ENCODE measurements around the gene TMEM273.

TMEM273 gene

GRCh38 chr10:49114718-49115014 lies 73.5 kb downstream of the TMEM273 start:
- no peak for DNase-seq

DNA sequence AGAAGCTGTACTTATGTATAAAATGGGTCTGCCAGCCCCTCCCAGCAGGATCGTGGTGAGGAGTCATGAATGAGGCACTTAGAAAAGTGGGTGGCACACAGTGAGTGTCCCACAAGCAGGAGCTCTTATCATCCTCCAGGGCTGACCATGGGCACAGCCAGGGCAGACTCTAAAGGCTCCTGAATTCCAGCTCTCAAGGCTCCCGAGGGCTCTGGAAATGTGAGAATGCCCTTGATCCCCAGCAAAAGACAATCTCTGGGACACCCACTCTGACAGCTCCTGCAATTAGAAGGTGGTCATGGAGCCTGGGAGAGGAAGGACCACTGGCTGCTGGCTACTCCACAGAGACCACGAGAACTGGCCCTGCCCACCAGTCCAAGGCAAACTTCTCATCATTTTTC lies 74.5 kb downstream of the TMEM273 start:
- no peak for DNase-seq

DNA sequence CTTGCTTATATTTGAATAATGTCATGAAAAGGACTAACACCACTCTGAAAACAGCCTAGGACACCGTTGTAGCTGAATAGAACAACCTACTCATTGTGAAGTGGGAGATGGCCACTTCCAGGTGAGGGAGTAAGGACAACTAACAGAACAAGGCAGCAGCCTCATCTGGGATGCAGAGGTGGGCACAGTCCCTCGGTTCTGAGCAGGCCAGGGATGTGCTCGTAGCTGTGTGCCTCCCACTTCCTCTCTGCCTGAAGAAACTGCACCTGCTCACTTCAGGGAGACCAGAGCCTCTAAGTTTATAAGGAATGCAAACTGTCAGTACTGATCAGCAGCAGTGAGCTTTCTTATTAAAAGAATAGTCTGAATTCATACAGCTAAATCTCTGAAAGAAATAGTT lies 75.3 kb downstream of the TMEM273 start:
- no peak for DNase-seq

- no peak for DNase-seq
These were observed 76.1 kb downstream of the TMEM273 start for GRCh38 chr10:49112098-49112497.

GRCh38 chr10:49111320-49111698 lies 76.9 kb downstream of the TMEM273 start:
- no peak for DNase-seq

DNA sequence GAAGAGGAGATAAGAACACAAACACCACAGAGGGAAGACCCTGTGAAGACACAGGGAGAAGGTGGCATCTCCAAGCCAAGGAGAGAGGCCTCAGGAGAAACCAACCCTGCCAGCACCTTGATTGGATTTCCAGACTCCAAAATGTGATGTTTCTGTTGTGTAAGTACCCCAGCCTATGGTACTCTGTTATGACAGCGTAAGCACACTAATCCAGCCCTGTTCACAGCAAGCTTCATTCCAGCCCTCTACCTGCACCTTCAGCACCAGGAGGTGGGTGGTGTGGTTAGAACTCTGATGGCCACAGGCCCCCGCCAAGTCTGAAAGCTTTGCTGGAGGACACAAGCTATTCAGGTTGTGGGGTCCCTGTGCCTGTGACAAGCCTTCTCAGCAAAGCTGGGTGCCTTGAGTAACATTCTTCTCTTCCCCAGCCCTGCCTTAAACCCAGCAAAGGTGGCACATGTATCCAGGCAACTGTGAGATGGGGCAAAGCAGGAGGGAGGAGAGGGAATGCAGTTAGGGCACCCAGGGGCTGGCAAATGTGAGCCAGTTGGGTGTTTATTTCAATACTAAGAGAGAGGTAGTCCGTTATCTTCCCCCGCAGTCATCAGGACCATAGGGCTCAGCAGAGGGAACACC lies 77.4 kb downstream of the TMEM273 start:
- DNase-seq, result no peak

DNA sequence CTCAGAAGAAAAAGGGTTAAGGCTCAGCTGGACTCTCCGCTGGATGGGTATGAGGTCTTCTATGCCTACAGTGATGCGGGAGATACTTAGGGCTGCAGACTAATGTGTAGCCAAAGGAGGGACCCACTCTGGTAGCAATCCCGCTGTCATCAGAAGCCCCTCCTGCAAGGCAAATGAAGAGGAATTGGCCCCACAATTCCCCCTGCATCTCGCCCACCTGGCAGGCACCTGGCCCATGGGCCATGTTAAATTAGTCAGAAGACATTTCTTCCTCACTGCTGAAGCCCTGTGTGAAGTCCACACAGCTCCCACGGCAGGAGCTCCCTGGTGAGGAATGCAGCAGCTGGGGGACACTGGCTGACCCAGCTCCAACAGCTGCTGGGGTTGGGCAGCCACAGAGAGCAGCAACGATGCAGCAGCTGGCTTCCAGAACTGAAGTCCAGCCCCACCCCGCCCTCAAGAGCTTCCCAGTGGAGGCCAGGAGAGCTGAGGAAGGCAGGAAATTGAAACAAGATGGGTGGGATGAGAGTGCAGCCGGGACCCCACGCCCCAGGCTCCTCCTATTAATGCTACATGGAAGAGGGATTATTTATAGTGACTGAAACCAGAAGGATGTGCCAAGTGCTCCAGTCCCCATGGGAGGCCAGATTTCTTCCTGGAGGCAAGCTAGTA lies 78.4 kb downstream of the TMEM273 start:
- DNase-seq, result no peak

- no peak for DNase-seq
These were observed 79.5 kb downstream of the TMEM273 start for GRCh38 chr10:49108656-49109055.

DNA sequence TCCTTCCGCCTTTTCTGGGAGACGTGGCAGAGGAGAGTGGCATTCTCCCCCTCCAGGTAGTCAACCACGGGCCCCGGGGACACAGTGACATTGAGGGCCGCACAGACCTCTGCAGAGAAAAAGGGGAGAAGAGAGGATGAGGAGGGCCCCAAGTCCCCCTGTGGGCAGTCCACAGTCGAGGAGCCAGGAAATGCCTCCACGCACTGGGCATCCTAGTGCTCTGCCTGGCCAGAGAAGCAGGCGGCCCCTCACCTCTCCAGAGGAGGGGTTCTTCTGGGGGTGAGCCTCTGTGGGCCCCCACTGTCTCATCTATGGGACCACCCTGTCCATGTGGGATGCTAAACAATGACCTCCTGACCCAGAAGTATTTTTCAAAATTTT lies 80.3 kb downstream of the TMEM273 start:
- DNase-seq, result no peak

GRCh38 chr10:49107111-49107886 lies 80.9 kb downstream of the TMEM273 start:
- DNase-seq, result no peak

DNA sequence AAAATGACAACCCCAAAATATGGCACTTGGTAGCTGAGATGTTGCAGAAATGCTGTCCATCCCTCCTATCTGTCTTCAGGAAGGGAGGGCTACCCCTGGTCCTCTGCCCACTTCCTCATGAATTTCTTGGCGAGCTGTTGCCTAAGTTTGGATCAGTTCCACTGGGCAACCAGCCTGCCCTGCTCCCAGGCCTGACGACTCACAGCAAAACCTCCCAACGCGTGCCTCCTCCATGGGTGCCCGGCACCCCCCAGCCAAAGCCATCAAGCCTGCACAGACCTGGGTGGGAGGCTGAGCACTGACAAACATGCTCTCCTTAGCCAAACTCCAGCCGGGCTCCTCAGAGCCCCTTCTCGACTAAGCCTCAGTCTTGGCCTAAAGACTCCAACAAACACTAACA lies 81.7 kb downstream of the TMEM273 start:
- DNase-seq, result no peak

DNA sequence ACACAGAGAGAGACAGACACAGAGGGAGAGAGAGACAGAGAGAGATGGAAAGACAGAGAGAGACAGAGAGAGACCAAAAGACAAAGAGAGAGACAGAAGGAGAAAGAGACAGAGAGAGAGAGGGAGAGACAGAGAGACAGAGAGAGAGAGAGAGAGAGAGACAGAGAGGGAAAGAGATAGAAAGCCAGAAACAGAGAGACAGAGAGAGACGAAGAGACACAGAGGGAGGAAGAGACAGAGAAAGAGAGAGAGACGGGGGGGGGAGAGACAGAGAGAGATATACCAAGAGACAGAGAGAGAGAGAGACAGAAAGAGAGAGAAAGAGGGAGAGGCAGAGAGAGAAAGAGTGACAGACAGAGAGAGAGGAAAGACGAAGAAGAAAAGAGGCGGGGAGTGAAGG lies 83.1 kb downstream of the TMEM273 start:
- DNase-seq, result no peak

Measured in T-helper 1 cell (primary cell).